Stimulated activated CD8-positive, alpha-beta memory T cell treated with anti-CD3 and anti-CD28 coated beads, Interleukin-4, amount 100 ng/mL, for 24 hours (primary cell): Measurements from ENCODE around the gene NECTIN4.
A peak's percentile ranks its signal among the peaks of the same experiment; 100 is the strongest.

Source experiments
- DNase-seq: peaks from one replicate; pipeline ENCODE4 v3.0.0-alpha.2; 2020; ENCODE audit warnings: low read depth

NECTIN4 gene

GRCh38 chr1:161021970-161022353 is 67.4 kb downstream of the NECTIN4 start:
- DNase-seq = no peak

- DNase-seq = peak; percentile 77
Measured at GRCh38 chr1:161021165-161021969, 68.0 kb downstream of the NECTIN4 start.
